Stimulated activated CD4-positive, alpha-beta T cell treated with anti-CD3 and anti-CD28 coated beads, Interleukin-4, amount 100 ng/mL, for 1 hour (primary cell): Measurements from ENCODE around the gene CREB5.

Source experiments
- DNase-seq: peaks from one replicate; pipeline ENCODE4 v3.0.0-alpha.2; 2020

The CREB5 gene

GRCh38 chr7:28440055-28440601 lies 27.8 kb downstream of the CREB5 start:
- DNase-seq: no peak

GRCh38 chr7:28442540-28443420 lies 30.5 kb downstream of the CREB5 start:
- DNase-seq: no peak

GRCh38 chr7:28446131-28446530 lies 33.8 kb downstream of the CREB5 start:
- no peak for DNase-seq

- DNase-seq: no peak
These were observed 34.8 kb downstream of the CREB5 start for GRCh38 chr7:28447071-28447470.

GRCh38 chr7:28448708-28449107 lies 36.4 kb downstream of the CREB5 start:
- no peak for DNase-seq

GRCh38 chr7:28452681-28453080 lies 40.4 kb downstream of the CREB5 start:
- DNase-seq: no peak

- DNase-seq: no peak
These were observed 43.2 kb downstream of the CREB5 start for GRCh38 chr7:28455486-28455885.

- no peak for DNase-seq
These were observed 43.7 kb downstream of the CREB5 start for GRCh38 chr7:28456044-28456443.

GRCh38 chr7:28458732-28459131 lies 46.4 kb downstream of the CREB5 start:
- no peak for DNase-seq

GRCh38 chr7:28459306-28459705 lies 47.0 kb downstream of the CREB5 start:
- no peak for DNase-seq

- DNase-seq: no peak
These were observed 53.4 kb downstream of the CREB5 start for GRCh38 chr7:28465697-28466096.

- no peak for DNase-seq
These were observed 54.0 kb downstream of the CREB5 start for GRCh38 chr7:28466341-28466740.

- no peak for DNase-seq
These were observed 54.6 kb downstream of the CREB5 start for GRCh38 chr7:28466885-28467284.

- no peak for DNase-seq
These were observed 57.2 kb downstream of the CREB5 start for GRCh38 chr7:28469562-28469961.

GRCh38 chr7:28470344-28470743 lies 58.0 kb downstream of the CREB5 start:
- no peak for DNase-seq

GRCh38 chr7:28472332-28472731 lies 60.0 kb downstream of the CREB5 start:
- no peak for DNase-seq

GRCh38 chr7:28473571-28474281 lies 61.4 kb downstream of the CREB5 start:
- no peak for DNase-seq

GRCh38 chr7:28474282-28474638 lies 61.9 kb downstream of the CREB5 start:
- no peak for DNase-seq

GRCh38 chr7:28474640-28475039 lies 62.3 kb downstream of the CREB5 start:
- no peak for DNase-seq

- DNase-seq: no peak
These were observed 64.7 kb downstream of the CREB5 start for GRCh38 chr7:28477041-28477442.

- no peak for DNase-seq
These were observed 66.3 kb downstream of the CREB5 start for GRCh38 chr7:28478656-28479055.

- DNase-seq: no peak
These were observed 67.2 kb downstream of the CREB5 start for GRCh38 chr7:28479507-28479947.

- DNase-seq: no peak
These were observed 68.3 kb downstream of the CREB5 start for GRCh38 chr7:28480595-28480994.
